B cell (primary cell): Measurements from ENCODE around the gene FBN2.

ENCODE experiments used
- EZH2 ChIP-seq: IDR thresholded peaks from 2 replicates; pipeline ENCODE4 v1.6.1; 2012; ENCODE audit warnings: borderline replicate concordance, low read depth, mild to moderate bottlenecking, moderate library complexity, low read length; ENCODE audit not compliant: insufficient read depth, poor library complexity, severe bottlenecking
- TF ChIP-seq, protein P1 (sequence below): fragments of 200-600 bp; IDR thresholded peaks from one replicate; pipeline ENCODE4 v1.8.0; 2022; ENCODE audit warnings: antibody characterized with exemption, mild to moderate bottlenecking

DNA sequence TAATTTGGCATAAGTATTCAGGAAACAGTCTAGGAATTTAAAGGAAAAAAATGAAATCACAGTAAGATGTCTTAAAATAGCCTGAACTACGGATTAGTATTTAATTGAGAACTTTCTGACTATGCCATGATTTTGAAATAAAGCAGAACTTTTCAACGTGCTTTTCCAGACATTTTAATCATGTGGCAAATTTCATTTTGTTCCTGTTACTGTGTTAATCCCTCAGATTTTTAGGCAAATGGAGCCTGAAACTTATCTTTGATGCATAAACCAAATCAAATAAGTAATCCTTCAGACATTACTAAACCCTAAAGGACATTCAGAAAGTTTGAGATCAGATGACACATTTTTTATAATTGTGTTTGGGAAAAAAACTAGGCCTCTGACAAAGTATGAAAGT lies 75.7 kb downstream of the FBN2 start:
- TF ChIP-seq, protein P1, sequence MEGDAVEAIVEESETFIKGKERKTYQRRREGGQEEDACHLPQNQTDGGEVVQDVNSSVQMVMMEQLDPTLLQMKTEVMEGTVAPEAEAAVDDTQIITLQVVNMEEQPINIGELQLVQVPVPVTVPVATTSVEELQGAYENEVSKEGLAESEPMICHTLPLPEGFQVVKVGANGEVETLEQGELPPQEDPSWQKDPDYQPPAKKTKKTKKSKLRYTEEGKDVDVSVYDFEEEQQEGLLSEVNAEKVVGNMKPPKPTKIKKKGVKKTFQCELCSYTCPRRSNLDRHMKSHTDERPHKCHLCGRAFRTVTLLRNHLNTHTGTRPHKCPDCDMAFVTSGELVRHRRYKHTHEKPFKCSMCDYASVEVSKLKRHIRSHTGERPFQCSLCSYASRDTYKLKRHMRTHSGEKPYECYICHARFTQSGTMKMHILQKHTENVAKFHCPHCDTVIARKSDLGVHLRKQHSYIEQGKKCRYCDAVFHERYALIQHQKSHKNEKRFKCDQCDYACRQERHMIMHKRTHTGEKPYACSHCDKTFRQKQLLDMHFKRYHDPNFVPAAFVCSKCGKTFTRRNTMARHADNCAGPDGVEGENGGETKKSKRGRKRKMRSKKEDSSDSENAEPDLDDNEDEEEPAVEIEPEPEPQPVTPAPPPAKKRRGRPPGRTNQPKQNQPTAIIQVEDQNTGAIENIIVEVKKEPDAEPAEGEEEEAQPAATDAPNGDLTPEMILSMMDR, result no peak
- TF ChIP-seq EZH2, result no peak
